Sciatic nerve (tissue), 2 donors: ENCODE data around the gene POLR2C. TPM values are rescaled to one million over a fixed set of nuclear protein-coding genes. Genes with fewer than 3 reads are reported as not detected.

Experiments
- ATAC-seq: fragments of 200-7000 bp; cut with Tn5 transposase; one replicate; pipeline ENCODE4 v1.9.1; 2020; ENCODE audit warnings: mild to moderate bottlenecking, moderate library complexity
- DNase-seq: peaks from one replicate; pipeline ENCODE4 v3.0.0-alpha.2; 2020; ENCODE audit warnings: low spot score
- intact Hi-C: fragments of 100-400 bp; cut with DNase I; formaldehyde crosslinking; loops from one replicate; pipeline ENCODE4 v1.14.2; 2022
- total RNA-seq: library from RNA; stranded (reverse); fragmentation: NEBNext Ultra II Directional; extraction: Animal tissue kit (Norgen Biotek cat#: 25700); gene quantifications from one replicate; pipeline ENCODE4 v1.2.1, GENCODE V29; 2021
- donor health status: DM: no; HTN: no; CAD: no.
- donor health status: DM: no; HTN: no; CAD: no.

Gene POLR2C
- total RNA-seq, 1 donor from 2014 or later, result 42.6 TPM

DNA sequence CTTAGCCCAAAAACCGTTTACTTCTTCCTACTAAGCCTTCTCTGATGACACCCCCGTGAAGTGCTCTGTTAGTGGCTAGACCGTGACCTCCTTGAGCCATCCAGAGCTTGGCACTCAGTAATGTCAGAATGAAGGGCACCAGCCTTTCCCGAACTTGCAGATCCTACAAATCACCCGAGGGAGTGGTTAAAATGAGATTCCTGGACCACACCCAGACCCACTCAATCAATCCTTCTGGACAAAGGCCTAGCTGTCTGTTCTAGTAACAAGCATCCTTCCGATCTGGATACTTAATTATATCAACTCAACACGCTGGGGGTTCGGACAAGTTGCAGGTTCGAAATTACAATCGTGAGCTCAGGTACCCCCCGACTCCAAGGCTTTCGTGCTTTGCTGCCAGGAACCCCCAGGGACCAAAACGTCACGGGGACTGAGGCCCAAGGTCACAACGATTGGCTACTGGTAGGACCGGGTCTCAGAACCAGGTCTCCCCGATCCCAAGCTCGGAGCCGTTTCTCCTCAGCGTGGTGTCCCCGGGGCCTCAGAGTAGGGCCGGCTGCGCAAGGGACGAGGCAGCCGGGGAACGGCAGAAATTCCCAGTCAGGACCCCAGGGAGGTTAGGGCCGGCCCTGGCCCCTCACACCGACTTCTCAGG, 15.8 kb upstream of the POLR2C start:
- DNase-seq (peak; percentile 66), ATAC-seq (peak; percentile 51)
- intact Hi-C loops, result no loop called here

DNA sequence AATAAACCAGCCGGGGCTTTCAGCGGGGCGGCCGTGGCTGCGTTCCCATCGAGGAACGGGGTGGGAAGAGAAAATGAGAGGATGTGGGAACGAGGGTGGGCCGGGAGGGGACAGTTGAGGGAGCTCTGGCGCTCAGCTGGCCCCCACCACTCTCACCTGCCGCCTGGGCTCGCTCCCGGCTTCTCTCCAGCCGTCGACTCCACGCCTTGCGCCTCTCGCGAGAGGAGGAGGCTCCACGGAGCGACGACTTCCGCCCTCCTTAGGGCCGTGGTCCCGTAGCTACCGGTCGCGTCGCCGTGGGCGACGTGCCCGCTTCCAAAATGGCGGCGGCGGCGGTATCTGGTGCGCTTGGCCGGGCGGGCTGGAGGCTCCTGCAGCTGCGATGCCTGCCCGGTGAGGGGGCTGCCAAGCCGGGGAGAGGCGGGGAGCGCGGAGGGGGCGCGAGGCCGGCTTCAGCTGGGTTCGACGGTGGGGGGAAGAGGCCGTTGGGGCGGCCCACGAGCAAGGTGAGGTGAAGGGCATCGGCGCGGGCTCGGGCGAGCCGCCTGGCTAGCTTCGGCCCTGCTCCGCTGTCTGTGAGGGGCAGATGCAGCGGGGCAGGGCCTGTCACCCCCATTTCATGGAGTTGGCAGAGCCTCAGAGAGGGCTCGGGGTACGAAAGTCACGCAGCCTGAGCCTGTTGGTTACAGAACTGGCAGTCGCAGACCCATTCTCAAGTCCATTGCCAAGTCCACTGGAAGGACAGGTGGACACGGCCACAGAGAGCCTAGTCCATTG, 15.1 kb upstream of the POLR2C start, which contains the start of the genes CIAPIN1 and COQ9:
CIAPIN1 (minus strand) TSS at position 200 of the 777 bp plus-strand sequence. CDS start 6,457 bp downstream, outside the sequence.
COQ9 (plus strand) TSS at position 294 of the 777 bp plus-strand sequence; CDS start at position 321, 27 bp downstream.
- ATAC-seq (peak; percentile 100), DNase-seq (peak; percentile 96)
- intact Hi-C loops, result no loop called here

- intact Hi-C loops, result no loop called here
- ATAC-seq (no peak), DNase-seq (no peak)
Observed at GRCh38 chr16:57452021-57452420, 10.5 kb upstream of the POLR2C start.

DNA sequence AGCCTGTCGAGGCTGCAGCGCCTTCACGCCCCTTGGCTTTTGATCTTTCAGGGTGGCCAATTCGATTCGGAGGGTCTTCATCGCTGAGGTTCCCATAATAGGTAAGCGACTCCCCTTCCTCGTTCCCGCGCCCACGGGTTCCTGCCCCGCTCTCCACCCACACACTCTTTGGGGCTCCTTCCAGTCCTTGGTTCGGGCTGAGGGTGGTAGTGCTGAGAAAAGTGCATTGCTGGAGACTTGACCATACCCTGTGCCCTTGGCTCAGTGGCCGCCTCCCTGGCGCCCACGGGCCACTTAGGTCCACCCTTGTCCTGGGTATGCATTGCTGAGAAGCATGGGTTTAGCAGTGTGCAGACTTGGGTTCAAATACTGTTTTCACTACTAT, 491 bp downstream of the POLR2C start:
- DNase-seq, result no peak
- intact Hi-C loops, result no loop called here
- ATAC-seq, result peak; percentile 50

- intact Hi-C loops, result no loop called here
- DNase-seq, result no peak
Observed at GRCh38 chr16:57464523-57464922, 2.0 kb downstream of the POLR2C start.

DNA sequence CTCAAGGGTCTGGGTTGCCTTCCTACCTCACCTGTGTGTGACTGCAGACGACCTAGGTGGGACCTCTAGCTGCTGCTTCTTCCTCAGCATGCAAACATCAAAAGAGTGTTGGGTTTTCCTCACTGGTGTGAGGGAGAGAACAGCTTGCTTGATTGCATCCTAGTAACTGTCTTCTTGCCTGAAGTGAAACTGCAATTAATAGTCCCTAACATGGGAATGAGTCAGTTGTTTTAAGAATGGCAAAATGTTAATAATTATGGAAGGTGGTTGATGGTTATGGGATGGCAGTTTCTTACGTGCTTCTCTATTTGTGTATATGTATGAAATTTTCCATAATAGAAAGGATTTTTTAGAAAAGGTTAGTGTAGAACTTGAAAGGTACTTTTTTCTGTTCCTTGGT, 5.9 kb downstream of the POLR2C start:
- DNase-seq (no peak), ATAC-seq (no peak)
- intact Hi-C loops, result loop anchor here (5.0 kb wide), 1 partner anchor 49 kb away; no protein-coding TSS in a partner anchor

More at GRCh38 chr16:57464523-57464922, 2.0 kb downstream of the POLR2C start:
- no peak for ATAC-seq

GRCh38 chr16:57469046-57469445, 6.6 kb downstream of the POLR2C start:
- intact Hi-C loops, result loop anchor here (5.0 kb wide), 1 partner anchor 48 kb away; no protein-coding TSS in a partner anchor

GRCh38 chr16:57469917-57470470, 7.5 kb downstream of the POLR2C start:
- intact Hi-C loops, result loop anchor here (5.0 kb wide), 1 partner anchor 47 kb away; no protein-coding TSS in a partner anchor
- ATAC-seq (no peak), DNase-seq (no peak)

More at GRCh38 chr16:57469046-57469445, 6.6 kb downstream of the POLR2C start:
- no peak for DNase-seq
- ATAC-seq, result no peak

DNA sequence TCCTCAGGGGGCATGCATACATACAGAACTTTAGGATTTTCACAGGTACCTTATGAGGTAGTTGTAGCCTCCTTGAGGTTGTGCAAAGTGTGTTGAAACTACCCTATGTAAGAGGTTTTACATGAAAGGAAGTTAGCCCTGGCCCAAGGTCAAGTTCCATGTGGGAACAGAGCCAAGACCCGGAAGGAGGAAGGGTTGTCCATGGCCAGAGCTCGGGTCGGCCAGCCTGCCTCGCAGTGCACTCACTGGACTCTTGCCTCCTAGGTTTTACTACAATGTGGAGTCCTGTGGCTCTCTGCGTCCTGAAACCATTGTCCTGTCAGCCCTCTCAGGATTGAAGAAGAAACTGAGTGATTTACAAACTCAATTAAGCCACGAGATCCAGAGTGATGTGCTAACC, 8.2 kb downstream of the POLR2C start:
- DNase-seq (peak; percentile 79), ATAC-seq (peak; percentile 61)
- intact Hi-C loops, result no loop called here

DNA sequence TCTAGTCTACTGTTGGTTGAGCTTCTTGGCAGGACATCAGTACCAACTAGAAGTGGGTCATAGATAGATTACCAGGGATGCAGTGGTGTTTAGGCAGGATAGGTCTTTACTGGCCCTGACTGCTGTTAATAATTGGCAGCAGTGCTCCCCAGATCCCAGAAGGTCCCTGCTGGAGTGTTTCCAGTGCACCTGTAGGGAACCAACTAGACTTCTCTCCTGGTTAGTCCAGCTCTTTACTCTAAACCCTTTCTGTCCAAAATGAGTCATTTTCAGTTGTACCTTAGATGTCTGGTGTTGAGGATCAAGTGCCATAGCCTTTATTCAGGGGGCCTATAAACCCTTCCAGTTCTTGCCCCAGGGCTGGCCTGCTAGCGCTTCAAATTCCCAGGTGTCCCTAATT, 8.7 kb downstream of the POLR2C start:
- intact Hi-C loops, result no loop called here
- DNase-seq (no peak), ATAC-seq (no peak)

- intact Hi-C loops, result no loop called here
- ATAC-seq (peak; percentile 49), DNase-seq (no peak)
Observed at GRCh38 chr16:57471852-57472664, 9.6 kb downstream of the POLR2C start.

DNA sequence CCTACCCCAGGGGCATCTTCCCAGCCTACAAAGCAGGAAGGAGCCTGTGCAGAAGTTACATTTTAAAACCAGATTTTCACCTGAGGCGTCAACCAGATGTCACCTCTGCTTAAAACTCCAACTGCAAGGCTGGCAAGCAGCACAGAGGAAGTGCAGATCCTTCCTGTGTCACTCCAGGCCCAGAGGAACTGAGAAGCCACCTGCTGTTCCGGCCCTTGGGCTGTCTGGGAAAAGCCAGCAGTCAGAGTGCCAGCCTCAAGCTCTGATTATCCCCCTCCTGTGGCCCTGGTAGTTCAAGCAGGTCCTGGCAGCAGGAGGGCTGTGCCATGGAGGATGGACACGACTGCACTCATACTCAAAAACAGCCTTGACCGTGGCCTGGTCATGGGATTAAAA, 10.2 kb downstream of the POLR2C start:
- no peak for DNase-seq
- intact Hi-C loops, result no loop called here
- ATAC-seq, result no peak

- intact Hi-C loops, result no loop called here
- DNase-seq (no peak), ATAC-seq (no peak)
Observed at GRCh38 chr16:57473176-57473840, 10.8 kb downstream of the POLR2C start.

DNA sequence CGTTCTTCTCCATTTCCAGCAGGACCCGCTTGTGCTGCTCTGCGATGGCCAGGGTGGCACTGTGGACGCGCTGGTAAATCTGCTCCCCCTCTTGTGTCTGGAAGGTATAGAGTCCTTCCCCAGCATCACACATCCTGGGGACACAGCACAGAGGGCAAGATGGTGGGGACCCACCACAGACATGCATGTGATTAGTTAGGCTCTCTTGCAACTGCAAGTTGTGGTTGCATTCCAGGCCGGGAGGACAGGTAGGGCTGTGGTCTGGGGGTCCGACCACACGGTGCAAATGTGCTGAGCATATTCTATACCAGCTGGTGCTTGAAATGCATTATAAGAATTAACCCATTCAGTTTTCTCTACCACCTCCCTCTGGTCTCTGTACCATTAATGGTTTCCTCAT, 11.4 kb downstream of the POLR2C start:
- no peak for DNase-seq
- intact Hi-C loops, result no loop called here
- ATAC-seq, result no peak

GRCh38 chr16:57474671-57475661, 12.5 kb downstream of the POLR2C start:
- intact Hi-C loops, result no loop called here
- ATAC-seq (no peak), DNase-seq (no peak)

GRCh38 chr16:57475711-57476339, 13.3 kb downstream of the POLR2C start:
- intact Hi-C loops, result no loop called here
- ATAC-seq, result no peak

More at GRCh38 chr16:57475711-57476339, 13.3 kb downstream of the POLR2C start:
- no peak for DNase-seq
